Measurements from ENCODE around the gene CHN2.

- TF ChIP-seq EZH2 (IDR thresholded peaks at IDR 0.05) = no peak
- TF ChIP-seq, protein P1, sequence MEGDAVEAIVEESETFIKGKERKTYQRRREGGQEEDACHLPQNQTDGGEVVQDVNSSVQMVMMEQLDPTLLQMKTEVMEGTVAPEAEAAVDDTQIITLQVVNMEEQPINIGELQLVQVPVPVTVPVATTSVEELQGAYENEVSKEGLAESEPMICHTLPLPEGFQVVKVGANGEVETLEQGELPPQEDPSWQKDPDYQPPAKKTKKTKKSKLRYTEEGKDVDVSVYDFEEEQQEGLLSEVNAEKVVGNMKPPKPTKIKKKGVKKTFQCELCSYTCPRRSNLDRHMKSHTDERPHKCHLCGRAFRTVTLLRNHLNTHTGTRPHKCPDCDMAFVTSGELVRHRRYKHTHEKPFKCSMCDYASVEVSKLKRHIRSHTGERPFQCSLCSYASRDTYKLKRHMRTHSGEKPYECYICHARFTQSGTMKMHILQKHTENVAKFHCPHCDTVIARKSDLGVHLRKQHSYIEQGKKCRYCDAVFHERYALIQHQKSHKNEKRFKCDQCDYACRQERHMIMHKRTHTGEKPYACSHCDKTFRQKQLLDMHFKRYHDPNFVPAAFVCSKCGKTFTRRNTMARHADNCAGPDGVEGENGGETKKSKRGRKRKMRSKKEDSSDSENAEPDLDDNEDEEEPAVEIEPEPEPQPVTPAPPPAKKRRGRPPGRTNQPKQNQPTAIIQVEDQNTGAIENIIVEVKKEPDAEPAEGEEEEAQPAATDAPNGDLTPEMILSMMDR (IDR thresholded peaks at IDR 0.05 in 2 of 3, conservative IDR thresholded peaks at IDR 0.05 in 1 of 3; ENCODE audit: borderline replicate concordance in 1 of 3, insufficient read depth in 1 of 3, low read depth in 2 of 3, low read length in 2 of 3) = no peak
- TF ChIP-seq SRF (IDR thresholded peaks at IDR 0.05; ENCODE audit: low read depth) = no peak
- TF ChIP-seq TCF7L2 (IDR thresholded peaks at IDR 0.05; ENCODE audit: borderline replicate concordance, extremely low read depth, insufficient read depth, insufficient read length) = no peak
- no peak for TF ChIP-seq POLR2AphosphoS5 (IDR thresholded peaks at IDR 0.05; ENCODE audit: low read depth, low read length)
- TF ChIP-seq, protein P2, sequence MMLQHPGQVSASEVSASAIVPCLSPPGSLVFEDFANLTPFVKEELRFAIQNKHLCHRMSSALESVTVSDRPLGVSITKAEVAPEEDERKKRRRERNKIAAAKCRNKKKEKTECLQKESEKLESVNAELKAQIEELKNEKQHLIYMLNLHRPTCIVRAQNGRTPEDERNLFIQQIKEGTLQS (IDR thresholded peaks at IDR 0.05) = no peak
- TF ChIP-seq ELF1 (IDR thresholded peaks at IDR 0.05; ENCODE audit: borderline replicate concordance, low read depth) = no peak
- no peak for TF ChIP-seq POLR2A (IDR thresholded peaks at IDR 0.05; ENCODE audit: borderline replicate concordance, extremely low read depth, insufficient read depth, insufficient read length)
- TF ChIP-seq YY1 (IDR thresholded peaks at IDR 0.05; ENCODE audit: extremely low read depth, insufficient replicate concordance, low read depth, low read length) = no peak
- no peak for TF ChIP-seq REST (IDR thresholded peaks at IDR 0.05; ENCODE audit: low read depth)
- no peak for TF ChIP-seq JUND (IDR thresholded peaks at IDR 0.05)
- TF ChIP-seq EGR1 (IDR thresholded peaks at IDR 0.05; ENCODE audit: low read depth) = no peak
These were observed 249.0 kb downstream of the CHN2 start for GRCh38 chr7:29443552-29443951.

Measured in HCT116 (cell line).